Stimulated activated naive CD4-positive, alpha-beta T cell treated with Interleukin-2 at 50 U/mL for 16 hours (primary cell): ENCODE results near the gene CDK17.
"Not testable (repeated sequence)": the region's sequence is repeated elsewhere in the genome, so short reads cannot be mapped to it uniquely, and the experiment has no call there.

Source experiments
- DNase-seq: peaks from one replicate; lab custom pipeline; 2025; lab: John Stamatoyannopoulos, UW

Gene CDK17

DNA sequence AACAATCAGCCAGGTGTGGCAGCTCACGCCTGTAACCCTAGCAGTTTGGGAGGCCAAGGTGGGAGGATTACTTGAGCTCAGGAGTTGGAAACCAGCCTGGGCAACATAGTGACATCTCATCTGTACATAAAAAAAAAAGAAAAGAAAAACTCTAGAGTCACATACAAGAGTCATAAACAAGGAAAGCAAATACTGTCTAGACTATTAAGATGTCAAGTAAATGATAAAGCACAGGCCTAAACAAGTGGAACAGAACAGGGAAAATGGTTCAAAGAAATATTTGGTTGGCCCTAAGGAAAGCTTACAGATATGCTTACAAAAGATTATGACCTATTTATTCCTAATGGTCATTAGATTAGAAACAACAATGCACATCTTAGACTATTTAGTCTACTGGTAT is 12.3 kb downstream of the CDK17 start:
- no peak for DNase-seq

DNA sequence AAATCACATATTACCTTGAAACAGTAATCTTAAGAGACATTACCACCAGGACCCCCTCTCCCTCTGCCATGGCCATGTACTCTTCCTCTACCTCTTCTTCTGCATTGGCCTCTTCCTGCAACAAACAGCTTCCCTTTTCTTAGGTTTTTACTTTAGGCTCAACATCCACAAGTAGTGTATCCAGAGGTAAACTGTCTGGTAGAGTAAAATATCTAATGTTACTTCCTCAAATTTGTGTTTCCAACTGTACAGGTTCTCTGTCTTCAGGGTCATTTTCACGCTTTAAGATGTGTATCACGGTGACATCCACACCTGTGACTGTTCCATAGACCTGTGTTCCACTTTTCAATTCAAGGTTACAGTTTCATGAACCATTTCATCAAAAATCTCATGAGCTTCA is 13.4 kb downstream of the CDK17 start:
- no peak for DNase-seq

- DNase-seq = no peak
Observed at GRCh38 chr12:96383991-96384390, 16.2 kb downstream of the CDK17 start.

GRCh38 chr12:96383371-96383770 is 16.9 kb downstream of the CDK17 start:
- no peak for DNase-seq

- DNase-seq = not testable (repeated sequence)
Observed at GRCh38 chr12:96379743-96380142, 20.5 kb downstream of the CDK17 start.

- DNase-seq = no peak
Observed at GRCh38 chr12:96378319-96378718, 21.9 kb downstream of the CDK17 start.

DNA sequence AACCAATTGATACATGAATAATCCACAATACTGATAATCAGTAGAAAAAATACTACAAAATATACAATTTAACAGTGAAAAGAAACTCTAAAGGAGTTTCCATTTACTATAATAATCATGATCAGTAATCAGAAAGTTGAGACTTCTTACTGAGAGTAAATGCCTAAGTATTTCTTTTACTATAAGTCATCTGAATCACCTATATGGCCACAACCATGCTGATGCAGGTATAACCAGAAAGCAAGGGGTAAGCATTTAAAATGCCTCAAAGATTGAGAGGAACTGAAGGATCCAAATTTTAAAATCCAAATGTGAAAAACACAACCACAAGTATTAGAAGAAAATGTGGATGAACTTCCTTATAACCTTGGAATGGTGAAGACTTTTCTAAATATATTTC is 23.4 kb downstream of the CDK17 start:
- DNase-seq = no peak

- no peak for DNase-seq
Observed at GRCh38 chr12:96375841-96376604, 24.2 kb downstream of the CDK17 start.

DNA sequence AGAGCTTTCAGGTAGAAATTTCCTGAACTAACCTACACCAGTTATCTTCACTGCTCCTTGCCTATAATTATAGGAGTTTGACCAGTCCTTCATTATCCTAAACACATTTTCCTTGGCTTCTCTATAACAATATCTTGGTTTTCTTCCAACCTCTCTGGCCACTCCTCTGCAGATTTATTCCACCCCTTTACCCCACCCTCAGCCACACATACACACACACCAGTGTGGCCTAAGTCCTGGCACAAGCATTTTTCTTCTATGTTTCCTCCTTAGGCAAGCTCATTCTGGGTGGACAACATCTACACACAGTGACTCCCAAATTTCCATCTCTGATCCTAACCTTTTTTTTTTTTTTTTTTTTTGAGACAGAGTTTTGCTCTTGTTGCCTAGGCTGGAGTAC is 25.1 kb downstream of the CDK17 start:
- no peak for DNase-seq

GRCh38 chr12:96371790-96372699 is 28.2 kb downstream of the CDK17 start:
- no peak for DNase-seq

DNA sequence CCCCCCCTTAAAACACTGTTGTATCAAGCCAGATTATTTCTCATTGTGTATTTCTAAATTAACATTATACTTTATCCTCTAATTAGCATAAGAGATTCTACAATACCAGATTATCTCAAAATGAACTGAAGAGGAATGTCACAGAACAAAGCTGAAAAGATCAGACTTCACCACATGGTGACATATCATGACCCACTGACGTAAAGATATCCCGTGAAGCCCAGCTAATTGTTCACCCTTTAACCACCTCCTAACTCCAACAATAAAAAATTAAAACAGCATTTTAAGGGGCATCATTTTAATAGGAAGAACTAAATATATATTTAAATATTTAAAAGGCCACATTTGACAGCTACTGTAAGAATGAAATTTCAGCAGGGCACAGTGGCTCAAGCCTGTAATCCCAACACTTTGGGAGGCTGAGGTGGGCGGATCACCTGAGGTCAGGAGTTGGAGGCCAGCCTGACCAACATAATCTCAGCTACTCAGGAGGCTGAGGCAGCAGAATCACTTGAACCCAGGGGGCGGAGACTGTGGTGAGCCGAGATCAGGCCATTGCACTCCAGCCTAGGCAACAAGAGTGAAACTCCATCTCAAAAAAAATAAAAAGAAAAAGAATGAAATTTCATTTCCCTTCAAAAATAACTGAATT is 29.0 kb downstream of the CDK17 start:
- DNase-seq = no peak

DNA sequence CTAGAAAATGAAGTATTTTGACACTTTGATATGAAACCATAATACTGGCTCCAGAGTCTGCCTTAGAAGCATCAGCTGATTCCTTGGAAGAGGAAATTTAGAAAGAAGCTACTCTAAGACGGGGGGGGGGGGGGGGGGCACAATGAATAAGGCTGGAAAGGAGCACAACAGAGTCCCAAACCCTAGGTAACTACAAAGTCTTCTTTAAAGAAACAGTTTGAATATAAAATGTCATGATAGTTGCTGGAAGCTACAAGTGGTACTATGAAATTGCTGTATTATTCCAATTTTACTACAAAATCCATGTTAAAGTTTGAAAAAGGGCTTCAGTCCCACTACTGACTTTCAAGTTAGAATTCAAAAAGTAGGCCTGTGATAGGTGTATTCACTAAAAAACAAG is 31.6 kb downstream of the CDK17 start:
- DNase-seq = no peak

GRCh38 chr12:96368233-96368632 is 32.0 kb downstream of the CDK17 start:
- no peak for DNase-seq

DNA sequence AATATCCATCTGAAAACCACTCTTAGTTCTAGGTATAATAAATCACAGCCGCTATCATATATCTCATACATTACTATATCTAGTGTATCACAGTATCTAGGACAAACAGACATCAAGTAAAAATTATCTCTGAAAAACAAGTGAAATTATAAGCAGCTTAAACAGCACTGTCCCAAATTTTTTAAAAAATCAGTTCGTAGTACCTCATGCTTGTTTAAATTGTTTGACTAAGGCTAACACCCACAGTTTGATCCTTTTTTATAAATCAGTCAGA is 33.9 kb downstream of the CDK17 start:
- no peak for DNase-seq

DNA sequence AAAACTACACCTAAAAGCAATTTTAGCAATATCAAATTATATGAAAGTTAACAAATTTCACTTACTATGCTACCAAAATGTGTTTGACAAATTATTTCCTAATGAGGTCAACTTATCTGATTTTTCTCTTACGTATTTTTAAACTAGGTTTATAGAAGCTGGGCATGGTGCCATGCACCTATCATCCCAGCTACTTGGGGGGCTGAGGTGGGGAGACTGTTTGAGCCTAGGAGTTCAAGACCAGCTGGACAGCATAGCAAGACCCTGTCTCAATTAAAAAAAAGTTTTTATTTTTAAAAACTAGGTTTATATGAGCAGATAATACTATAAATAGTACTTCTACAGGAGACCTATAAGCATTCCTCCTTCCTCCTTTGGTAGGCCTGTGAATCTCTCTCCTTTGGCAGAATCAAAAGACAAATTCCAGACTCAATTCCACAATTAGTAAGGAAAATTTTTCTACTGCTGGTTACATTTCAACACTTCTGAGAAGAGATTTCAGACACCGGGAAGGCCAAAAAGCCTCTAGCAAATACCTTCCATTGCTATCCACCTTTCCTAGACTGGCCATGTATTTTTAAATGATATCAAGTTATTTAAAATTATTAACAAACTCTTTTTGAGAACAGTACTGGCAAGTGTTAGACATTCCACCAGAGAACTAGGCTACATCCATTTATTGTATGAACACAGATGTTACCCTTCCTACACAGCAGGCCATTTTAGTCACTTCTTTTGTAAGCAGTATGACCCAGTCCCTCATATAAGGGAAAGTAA is 34.4 kb downstream of the CDK17 start:
- DNase-seq = no peak

DNA sequence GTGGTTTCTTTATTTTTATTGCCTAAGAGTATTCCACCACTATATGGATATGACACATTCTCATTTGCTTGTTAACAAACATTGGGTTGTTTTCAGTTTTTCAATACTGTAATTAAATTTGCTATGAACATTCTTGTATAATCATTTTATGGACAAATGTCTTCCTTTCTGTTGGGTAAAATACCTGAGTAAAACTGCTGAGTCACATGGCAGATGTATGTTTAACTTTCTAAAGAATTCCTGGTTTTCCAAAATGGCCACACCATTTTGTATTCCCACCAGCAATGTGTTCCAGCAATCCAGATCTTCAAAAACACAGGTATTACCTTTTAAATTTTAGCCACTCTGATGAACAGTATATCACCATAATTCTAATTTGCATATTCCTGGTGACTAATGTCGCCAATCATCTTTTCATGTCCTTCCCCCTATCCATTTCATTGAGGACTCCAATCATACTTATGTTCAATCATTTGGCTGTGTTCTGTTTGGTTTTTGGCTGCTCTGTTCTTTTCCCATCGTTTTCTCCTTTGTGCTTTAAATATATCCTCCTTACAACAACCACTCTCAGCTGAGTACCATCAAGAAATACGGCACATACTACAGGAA is 36.0 kb downstream of the CDK17 start:
- DNase-seq = no peak

GRCh38 chr12:96361074-96361473 is 39.2 kb downstream of the CDK17 start:
- DNase-seq = no peak

- DNase-seq = no peak
Observed at GRCh38 chr12:96360550-96360949, 39.7 kb downstream of the CDK17 start.

- no peak for DNase-seq
Observed at GRCh38 chr12:96359328-96359727, 40.9 kb downstream of the CDK17 start.

- no peak for DNase-seq
Observed at GRCh38 chr12:96356831-96357230, 43.4 kb downstream of the CDK17 start.

DNA sequence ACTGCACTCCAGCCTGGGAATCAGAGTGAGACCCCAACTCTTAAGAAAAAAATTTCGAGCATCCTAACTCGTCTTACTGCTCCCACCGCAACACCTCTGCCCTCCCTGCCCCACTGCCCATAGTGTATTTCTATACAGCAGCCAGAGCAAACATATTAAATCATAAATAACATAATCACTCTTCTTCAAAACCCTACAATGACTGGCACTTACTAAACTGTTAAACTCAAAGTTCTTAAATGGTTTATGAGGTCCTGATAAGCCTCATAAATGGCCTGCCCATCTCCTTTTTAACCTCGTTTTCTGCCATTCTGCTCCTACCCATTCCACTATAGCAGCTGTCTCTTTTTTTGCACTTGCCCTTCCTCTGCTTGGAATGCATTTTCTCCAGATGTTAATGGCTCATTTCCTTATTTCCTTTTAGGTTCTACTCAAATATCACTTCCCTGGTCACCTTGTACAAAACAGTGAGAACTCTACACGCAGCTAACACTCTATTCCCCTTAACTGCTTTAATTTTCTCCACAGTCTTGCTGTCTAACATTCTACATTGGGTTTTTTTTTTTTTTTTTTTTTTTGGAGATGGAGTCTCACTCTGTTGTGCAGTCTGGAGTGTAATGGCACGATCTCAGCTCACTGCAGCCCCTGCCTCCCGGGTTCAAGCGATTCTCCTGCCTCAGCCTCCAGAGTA is 45.2 kb downstream of the CDK17 start:
- no peak for DNase-seq
